NOMO-1 treated with dmso at 0.1 percent for 144 hours (cell line): ENCODE data around the gene BOC.
A peak's percentile ranks its signal among the peaks of the same experiment; 100 is the strongest.

Experiments used
- DNase-seq: peaks from one replicate; lab custom pipeline; 2025; ENCODE audit not compliant: unreplicated experiment; lab: John Stamatoyannopoulos, UW

Gene BOC

DNA sequence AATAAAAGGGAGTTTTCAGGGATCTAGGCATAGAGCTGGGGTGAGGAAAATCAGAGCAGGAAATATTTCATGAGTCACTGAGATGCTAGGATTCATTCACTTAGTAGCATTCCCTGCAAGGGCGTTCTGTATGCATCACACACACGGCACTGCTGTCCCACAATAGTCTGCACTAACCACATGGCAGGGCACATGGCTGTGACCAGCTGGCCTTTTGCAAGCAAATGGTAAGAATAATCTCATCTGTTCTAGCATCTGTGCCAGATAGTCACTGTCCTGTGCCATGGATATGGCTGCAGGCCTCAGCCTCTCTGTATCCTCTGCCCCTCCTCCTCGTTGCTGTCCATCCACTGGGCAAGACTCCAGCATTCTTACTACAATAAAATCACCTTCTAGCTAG, 37.8 kb downstream of the BOC start:
- DNase-seq = no peak

DNA sequence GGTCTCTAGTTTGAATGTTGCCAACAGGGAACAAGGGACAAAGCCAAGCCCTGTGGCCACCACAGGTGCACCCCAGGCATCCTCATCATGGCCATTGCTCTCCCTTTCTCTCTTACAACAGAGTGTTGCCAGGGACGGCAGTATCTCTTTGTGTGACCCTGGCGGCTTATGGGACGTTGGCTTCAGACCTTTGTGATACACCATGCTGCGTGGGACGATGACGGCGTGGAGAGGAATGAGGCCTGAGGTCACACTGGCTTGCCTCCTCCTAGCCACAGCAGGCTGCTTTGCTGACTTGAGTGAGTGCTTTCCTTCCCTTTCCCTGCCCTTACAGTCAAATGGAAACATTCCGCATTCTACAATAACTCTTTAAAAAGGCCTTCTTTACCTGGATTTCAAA, 38.2 kb downstream of the BOC start:
- DNase-seq = no peak

DNA sequence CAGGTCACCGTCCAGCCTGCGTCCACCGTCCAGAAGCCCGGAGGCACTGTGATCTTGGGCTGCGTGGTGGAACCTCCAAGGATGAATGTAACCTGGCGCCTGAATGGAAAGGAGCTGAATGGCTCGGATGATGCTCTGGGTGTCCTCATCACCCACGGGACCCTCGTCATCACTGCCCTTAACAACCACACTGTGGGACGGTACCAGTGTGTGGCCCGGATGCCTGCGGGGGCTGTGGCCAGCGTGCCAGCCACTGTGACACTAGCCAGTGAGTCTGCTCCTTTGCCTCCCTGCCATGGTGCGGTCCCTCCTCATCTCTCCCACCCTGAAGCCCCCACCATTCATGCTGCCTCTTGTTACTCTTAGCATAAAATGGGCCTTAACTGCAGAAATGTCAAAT, 39.2 kb downstream of the BOC start:
- DNase-seq = no peak

DNA sequence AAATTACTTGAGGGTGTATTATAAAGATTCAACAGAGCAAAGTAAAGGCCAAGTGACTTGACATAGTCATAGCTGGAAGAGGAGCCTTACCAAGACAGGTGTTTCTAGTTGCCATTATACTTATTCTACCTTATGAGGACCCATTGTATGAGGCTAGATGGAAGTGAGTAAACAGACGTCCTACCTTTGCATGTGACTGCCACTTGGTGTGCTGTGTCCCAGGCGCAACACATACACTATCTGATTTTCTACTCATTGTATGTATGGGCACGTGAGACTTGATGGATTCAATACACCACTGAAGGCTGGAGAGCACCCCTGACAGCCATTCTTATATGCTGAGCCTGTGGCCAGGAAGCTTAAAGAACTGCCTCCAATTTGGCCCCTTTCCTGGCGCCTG, 40.5 kb downstream of the BOC start:
- DNase-seq = no peak

DNA sequence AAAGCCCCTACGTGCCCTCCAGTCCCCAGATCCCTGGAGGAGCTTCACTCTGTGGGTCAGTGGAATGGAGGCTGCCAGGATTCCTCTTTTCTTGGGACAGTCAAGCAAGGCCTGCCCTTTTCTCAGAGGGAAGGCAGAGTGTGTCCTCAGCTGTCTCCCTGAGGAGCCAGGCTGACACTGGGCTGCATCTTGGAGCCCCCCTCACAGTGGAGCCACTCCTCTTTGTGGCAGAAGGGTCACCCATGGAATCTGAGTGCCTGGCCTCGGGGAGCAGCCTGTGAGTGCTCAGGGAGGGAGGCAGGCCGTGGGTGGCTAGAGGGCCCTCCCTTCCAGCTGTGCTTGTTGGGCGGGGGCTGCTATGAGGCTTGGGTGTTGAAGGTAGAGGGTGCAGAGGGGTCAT, 41.2 kb downstream of the BOC start:
- DNase-seq = no peak

DNA sequence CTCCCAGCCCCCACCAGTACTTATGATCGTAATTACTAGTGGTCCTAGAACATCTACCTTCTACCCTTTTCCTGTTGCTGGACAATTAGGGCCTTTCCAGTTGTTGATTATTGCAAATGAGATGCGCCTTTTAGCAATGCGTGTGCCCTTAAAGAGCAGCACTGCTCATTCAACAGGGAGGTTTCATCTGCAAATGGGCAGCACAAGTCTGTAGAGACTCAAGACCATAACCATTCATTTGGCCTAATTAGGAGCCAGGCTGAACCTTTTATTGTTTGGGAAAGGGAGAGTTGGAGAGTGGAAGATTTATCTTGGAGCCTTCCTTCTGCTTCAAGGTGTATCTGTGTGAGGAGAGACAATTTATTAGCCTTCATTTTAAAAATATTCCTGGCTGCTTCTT, 42.3 kb downstream of the BOC start:
- no peak for DNase-seq

DNA sequence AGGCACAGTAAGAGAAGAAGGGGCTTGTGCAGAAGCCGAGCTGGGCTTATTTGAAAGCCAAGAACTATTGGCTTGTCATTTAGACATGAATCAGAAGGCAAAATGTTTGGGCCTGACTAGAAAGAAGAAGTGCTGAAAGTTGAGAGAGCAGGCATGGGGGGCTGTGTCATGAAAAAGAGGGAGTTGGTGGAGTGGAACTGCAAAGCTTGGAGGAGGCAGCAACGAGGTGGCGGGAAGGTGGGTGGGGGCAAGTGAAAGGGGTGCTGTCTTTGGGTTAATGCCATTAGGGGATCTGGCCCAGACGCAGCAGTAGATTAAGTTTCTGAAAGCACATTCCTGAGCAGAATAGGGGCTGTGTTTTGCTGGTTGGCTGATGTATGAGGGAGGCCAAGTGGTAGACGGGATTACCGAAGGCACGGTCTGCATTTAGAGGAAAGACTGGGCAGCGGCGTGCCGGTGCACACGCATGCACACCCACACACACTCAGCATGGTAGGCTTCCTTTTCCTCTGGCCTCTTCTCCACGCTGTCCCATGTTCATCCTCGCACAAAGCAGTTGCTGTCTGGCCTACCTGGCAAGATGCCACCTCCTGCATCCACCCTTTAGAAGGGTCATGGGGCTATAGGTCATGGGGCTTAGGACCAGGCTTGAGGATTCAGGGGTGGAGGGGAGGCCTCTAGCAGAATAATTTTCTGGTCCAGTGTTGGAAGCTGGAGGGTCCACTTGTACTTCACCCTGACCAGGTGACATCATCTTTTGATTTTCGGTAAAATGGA, 43.0 kb downstream of the BOC start:
- peak; percentile 45 for DNase-seq

DNA sequence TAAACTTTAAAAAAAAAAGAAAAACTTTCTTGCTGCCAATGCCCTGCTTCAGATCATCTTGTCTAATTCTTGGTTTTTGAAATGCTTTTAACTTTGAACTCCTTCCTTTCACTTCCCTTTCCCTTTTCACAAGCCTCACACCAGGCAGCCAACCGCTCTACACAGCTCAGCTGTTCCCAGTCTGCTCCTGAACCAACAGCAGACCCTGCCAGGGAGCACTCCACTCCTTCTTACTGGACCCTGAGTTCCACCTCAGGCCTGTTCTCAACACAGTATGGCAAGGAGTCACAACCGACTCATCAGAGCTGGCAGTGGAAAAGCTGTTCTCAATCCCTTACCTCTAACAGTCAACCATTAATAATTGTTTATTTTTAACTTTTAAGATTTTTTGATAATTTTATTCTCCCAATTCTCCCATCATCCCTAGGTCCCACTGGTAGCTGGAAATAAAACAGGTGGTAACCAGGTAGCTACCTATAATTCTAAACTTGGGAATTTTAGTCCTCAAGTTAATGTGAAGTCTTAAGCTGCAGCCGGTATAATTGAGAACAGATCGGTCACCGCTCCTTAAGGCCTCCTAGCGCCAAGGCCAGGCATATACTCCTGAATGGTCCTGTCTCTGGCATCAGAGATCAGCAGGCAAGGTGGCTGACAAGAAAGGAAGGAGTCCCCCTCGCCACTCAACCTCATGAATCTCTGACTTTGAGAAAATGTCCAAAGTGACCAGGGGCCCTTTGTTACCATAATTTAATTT, 43.9 kb downstream of the BOC start:
- DNase-seq = peak; percentile 36

DNA sequence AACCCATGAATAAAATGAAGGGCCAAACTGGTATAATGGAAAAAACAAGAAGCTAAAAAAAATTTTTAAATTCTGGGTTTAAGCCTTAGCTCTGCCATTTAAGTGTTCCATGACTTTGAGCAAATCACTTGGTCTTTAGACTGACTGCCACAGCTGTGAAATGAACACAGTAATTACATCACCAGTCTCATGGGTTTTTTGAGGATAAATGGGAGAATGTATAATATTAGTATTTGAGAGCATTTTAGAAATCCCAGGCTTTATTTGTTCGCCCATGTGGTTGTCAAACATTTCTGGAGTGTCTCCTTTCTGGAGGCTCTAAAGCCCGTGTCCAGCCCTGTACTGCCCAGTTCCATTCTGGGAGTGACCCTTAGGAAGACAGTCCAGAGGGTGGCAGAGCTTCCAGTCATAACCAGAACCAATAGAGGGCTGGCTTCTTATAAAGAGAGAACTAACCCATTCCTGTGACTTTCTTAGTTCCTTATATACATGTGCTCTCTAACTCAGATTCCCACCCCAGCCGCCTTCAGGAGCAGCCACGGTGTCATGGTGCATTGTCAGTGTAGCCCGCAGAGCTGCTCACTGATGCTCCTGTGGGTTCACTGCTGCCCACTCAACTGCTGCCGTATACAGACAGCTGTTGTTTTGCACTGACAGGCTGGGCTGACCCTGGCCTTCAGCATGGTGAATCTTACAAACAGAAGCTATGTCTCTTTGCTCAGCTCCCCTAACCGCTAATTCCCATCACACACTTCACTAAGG, 44.7 kb downstream of the BOC start:
- no peak for DNase-seq

DNA sequence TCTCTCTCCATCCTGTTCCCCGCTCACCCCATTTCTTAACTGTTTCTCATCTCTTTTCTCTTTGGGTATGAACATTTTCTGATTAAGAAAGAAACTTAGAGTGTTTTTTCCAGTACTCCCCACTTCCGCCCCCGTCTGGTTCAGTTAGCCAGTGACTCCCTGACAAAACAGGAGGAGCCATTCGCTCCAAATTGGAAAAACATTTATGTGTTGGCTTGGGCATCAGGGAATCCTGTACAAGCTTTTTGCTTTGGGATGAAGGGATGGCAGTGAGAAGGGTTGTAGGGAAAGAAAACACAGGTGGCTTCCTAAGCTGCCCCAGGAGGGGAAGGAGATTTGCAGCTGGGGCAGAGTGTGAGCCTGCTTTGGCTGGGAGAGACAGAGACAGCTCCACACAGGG, 47.0 kb downstream of the BOC start:
- DNase-seq = no peak

DNA sequence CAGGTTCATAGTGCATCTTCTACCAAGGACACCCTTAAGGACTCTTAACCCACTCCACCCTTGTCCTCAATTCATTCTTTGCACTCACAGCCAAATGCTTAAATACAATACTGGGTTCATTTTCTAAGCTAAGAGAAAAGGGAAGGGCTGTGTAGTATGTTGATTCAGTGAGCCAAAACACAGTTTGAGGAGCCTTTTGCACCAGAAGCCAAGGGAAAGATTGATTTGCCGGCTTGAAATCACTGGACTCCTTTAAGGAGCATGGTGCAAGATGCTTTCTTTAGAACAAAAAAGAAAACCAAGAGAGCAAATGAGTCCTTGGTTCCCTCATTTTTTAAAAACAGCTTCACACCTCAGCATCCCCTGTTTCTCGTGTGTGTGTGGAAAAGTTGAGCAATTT, 47.8 kb downstream of the BOC start:
- no peak for DNase-seq

DNA sequence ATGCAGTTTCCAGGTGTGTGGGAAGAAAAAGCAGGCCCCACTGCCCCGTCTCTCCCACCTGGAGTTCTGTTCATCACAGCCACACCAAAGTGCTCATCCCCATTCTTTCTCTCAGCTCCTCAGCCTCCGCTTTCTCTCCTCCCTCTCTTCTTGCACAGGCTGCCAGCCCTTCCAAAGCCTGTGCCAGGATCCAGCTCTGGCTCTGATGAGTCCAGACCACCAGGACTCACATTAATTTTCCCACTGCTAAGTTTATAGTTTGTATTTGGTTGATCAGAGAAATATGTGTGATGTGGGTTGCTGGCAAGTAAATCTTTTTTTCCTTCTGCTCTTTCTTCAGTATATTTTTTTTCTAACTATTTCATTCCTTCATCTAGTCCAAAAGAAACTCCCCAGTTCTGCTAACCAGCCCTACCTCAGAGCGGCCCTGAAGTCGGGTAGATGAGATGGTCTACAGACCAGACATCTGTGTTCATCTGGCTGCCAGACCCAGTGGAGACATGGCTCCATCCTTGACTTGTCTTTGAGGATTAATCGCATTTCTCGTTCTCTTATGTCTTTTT, 49.8 kb downstream of the BOC start:
- no peak for DNase-seq

DNA sequence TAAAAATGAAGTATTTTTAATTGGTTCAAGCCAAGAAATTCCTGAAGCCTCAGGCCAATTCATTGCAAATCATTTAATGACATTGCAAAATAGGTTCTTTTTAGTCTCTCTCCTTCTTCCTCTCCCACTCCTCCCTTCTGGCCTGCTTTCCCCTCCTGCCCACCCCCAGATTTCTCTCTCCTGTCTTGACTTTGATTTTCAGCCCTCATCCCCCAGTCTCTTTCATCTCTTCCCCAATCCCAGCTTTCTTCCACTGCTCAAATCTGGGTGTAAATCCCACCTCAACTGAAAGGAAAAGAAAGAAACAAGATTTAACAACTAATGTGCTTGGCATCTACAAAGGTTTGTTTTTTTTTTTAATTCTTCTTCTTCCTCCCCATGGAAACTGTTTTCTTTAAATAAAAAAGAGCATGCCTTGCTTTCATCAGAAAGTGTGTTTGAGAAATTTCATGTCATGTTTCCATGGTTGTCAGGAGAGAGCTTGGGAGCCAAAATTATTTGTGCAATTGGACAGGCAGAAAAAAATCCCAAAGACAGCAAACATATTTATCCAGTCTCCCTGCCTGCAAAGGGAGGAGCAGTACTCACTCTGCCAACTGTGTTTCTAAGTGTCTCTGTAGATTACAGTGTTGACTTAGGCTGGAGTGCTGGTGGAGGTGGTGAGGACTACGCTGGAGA, 50.4 kb downstream of the BOC start:
- DNase-seq = no peak

DNA sequence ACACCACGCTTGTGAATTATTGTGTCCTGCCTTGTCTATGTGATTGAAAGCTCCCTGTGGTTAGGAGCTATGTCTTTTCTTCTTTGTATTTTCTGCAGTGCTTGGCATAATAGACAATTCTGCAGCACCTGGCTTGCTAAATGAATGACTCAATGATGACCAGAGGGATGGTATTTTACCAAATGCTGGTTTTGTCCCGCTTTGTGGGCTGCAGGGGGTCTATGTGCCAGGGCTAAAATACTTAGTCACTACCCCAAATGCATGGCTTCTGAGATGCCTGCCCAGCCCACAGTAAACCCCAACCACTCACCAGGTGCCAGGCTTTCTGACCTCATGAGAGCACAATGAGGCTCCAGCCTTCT, 50.9 kb downstream of the BOC start:
- no peak for DNase-seq

DNA sequence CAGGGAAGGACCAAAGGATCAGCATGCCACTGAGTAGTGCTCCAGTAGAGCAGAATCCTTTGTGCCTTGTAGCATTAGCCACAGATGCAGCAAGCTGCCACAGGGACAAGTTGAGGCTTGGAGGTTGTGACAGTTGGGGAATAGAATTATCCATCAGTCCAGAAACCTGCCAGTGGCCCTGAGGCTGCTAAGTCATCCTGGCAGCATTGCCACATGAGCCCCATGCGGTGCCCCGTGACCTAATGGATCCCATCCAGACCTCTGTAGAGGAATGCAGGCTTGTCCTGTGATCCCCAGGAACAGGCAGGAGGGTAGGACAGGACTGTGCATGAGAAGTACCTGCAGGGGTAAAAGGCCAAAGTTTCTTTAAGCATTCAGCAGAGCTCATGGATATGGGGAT, 51.7 kb downstream of the BOC start:
- DNase-seq = no peak

DNA sequence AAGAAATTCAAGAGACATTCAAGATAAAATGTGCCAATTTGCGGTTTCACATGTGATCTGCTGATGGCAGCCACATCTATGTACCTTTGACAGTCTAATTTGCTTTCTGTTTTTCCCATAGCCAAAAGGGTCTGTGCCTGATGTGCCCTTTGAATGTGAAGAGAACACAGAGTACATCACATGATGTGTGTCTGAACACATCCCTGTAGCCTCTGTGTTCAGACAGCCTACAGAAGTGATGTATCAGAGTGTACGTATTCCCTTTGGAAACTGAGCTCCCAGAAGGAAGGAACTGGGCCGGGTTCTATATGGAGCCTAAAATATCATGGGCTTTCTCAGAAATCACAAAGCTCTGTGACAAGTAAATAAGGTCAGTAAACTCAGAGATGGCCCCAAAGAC, 52.4 kb downstream of the BOC start:
- no peak for DNase-seq

DNA sequence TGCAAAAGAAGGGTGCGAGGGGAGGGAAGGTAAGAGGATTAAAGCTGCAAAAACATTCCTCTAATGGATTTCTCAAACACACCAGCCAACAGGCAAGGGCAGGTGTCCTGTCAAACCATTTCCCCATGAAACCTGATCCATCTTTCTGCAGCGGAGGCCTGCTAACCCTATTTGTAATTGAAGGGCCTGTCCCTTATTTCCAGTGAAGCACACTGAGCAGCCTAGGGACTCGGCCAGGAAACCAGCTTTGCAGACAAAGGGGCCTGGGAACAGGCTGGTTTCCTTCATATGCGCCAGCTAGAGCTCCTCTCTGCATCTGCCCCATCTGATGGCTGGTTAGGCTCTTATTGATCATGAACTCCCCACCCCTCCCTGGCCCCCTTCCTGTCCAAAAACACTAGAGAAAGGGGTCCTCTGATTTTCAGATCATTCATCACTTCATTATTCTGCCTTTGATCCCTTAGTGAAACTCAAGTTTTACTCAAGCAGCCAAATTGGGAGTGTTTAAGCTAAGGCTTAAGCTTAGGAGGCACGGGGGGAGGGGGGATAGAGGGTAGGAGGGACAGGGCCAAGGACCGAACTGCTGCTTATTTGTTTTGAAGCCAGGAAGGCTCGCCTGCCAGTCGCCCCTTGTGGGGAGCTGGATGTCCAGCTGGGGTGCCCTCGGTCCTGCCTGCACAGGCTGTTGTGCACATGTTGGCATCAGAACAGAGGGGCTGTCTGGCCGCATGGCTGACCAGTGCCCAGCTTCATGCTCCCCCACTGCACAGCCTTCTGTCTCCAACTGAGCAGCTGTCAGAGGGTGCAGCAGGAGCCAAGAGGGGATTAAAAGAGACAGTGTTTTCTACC, 53.1 kb downstream of the BOC start:
- no peak for DNase-seq

DNA sequence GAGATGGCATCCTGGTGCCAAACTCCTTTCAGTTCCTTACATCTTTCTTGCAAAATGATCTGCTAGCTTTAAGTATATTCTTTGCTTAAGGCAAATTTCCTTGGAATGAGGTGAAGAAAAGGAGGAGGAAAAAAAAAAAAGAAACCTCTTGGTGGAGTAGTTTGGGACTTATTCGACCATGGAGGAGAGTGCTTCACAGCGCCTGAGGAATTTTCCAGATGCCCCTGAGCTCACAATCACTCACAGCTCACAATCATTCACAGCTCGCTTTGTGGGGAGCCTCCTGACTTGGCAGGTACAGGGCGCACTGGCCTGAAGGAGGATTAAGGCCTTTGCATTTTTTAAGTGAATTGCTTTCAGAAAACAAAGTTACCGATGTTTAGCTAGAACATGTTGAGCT, 53.9 kb downstream of the BOC start:
- no peak for DNase-seq

DNA sequence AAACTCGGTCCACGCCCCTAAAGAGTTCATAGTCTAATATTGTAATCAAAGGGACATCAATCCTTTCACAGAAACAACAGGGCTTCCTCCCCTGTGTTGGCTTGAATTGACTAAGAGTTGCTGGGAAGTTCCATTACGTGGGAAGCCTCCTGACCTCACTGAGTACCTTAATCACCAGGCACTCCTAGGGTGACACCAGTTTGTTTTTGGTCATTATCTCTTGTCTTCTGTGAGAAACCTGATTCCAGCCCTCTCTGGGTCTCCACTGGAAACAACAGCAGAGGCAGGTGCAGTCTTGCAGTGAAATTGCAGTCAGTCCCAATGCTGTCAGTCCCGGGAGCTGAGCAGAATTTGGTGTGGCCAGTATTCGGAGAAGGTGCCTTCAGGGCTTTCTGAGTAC, 55.4 kb downstream of the BOC start:
- no peak for DNase-seq

DNA sequence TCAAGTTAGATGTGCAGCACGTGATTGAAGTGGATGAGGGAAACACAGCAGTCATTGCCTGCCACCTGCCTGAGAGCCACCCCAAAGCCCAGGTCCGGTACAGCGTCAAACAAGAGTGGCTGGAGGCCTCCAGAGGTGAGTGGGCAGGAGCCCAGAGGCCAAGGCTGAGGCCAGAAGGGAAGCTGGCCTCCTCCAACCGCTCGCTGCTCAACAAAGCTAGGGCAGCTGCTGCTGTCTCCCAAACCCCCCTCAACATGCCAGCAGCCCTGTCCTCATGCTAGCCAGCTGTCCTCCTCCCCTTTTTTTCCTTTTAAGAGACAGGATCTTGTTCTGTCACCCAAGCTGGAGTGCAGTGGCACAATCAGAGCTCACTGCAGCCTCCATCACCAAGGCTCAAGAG, 57.0 kb downstream of the BOC start:
- DNase-seq = no peak
